ENCODE results near the gene MKNK1.

DNA sequence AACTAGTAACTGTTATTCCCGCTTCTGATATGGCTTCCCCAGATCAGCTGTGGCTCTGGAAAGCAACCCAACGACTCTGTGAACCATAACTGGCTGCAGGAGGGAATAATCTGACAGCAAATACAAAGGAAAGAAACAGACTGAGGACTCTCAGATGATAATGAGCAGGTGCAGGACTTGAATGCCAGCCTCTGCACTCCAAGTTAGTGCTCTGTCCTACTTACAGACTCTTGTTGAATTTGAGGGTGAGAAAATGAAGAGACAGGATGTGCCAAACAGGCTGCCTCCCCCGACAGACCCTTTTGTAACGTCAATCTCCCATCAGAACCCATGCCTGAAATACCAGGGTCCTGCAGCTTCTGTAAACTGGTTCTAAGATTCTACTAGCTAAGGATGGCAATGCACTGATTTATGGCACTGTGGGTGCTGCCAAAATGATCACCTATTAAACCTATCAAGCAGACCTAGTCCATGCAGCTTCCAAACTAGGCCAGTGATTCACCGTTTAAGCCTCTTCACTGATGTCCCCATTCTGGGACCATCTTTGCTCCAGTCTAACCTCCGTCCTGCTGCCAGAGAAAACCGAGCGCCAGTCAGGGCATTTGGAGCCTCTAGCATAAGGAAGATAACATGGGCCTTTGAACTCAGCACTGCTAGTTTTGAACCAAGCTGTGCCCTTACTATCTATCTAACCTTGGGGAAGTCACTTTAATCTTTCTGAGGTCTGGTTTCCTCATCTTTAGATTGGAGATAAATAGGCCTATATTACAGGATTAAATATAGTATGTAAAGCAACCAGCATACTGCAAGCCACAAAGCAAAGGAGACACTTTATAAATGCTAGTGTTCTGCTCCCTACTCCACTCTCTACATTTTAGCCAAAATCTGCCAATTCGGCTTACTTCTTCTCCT, 4.8 kb downstream of the MKNK1 start:
- TF ChIP-seq CTCF (IDR thresholded peaks at IDR 0.05; ENCODE audit: low read depth, low read length) (no peak), POLR2A (IDR thresholded peaks at IDR 0.05; ENCODE audit: extremely low read depth, insufficient read length) (no peak), MYC (IDR thresholded peaks at IDR 0.05; ENCODE audit: low read depth, low read length) (no peak)
- TF ChIP-seq, protein P1, sequence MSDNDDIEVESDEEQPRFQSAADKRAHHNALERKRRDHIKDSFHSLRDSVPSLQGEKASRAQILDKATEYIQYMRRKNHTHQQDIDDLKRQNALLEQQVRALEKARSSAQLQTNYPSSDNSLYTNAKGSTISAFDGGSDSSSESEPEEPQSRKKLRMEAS (IDR thresholded peaks at IDR 0.05; ENCODE audit: low read depth, low read length), result no peak
